Measurements from ENCODE around the gene NSDHL. TPM values are rescaled to one million over a fixed set of nuclear protein-coding genes. Genes with fewer than 3 reads are reported as not detected.
A peak's percentile ranks its signal among the peaks of the same experiment; 100 is the strongest.

The NSDHL gene
- polyA plus RNA-seq, 1 experiment, result 19.6 TPM

- ChIA-PET CTCF (no interaction called here), POLR2A (no interaction called here)
- no peak for TF ChIP-seq CTCF (IDR thresholded peaks at IDR 0.05; ENCODE audit: low read depth, low read length)
- H3K27ac ChIP-seq (ENCODE audit: low read depth, low read length), result no peak overlapping the region
- H3K4me3 ChIP-seq (ENCODE audit: low read depth, low read length), result no peak overlapping the region
- no peak for DNase-seq (ENCODE audit: low read depth, low spot score)
- H3K27me3 ChIP-seq (ENCODE audit: control insufficient read depth, insufficient read depth, low read length), result no peaks in the 10 kb centered on the region
- H3K9me3 ChIP-seq (ENCODE audit: control insufficient read depth, insufficient read depth, low read length), result no peaks in the 10 kb centered on the region
Observed at GRCh38 chrX:152853986-152854385, 23.1 kb downstream of the NSDHL start.

- no peak for TF ChIP-seq CTCF (IDR thresholded peaks at IDR 0.05; ENCODE audit: low read depth, low read length)
- H3K27ac ChIP-seq (ENCODE audit: low read depth, low read length), result no peak overlapping the region
- H3K4me3 ChIP-seq (ENCODE audit: low read depth, low read length), result no peak overlapping the region
- POLR2A ChIA-PET, result interaction anchor here (0.8 kb wide), 1 partner anchor 1901 kb away, joined by 3 read pairs; no protein-coding TSS in a partner anchor
- no peaks in the 10 kb centered on the region for H3K27me3 ChIP-seq (ENCODE audit: control insufficient read depth, insufficient read depth, low read length)
- CTCF ChIA-PET, result no interaction called here
- peak; percentile 13 for DNase-seq (ENCODE audit: low read depth, low spot score)
- no peaks in the 10 kb centered on the region for H3K9me3 ChIP-seq (ENCODE audit: control insufficient read depth, insufficient read depth, low read length)
Observed at GRCh38 chrX:152861116-152861515, 30.3 kb downstream of the NSDHL start.

DNA sequence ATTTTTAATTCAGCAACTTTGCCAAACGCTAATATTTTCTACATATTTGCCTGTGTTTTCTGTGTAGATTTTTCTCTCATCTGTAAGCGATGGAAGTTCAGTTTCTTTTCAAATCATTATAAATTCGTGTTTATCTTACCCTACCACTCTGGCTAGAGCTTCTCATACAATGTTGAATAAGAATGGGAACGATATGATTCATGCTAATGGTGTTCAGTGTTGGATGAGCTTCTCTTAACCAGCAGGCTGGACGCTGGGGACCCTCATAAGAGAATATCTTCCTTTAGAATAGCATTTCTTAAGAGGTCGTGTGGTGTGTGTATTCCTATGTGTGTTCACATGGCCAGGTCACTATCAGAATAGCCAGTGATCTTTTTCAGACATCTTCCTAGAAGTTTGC is 31.0 kb downstream of the NSDHL start:
- no peaks in the 10 kb centered on the region for H3K27me3 ChIP-seq (ENCODE audit: control insufficient read depth, insufficient read depth, low read length)
- no peak overlapping the region for H3K27ac ChIP-seq (ENCODE audit: low read depth, low read length)
- no peaks in the 10 kb centered on the region for H3K9me3 ChIP-seq (ENCODE audit: control insufficient read depth, insufficient read depth, low read length)
- POLR2A ChIA-PET, result no interaction called here
- no peak overlapping the region for H3K4me3 ChIP-seq (ENCODE audit: low read depth, low read length)
- TF ChIP-seq CTCF (IDR thresholded peaks at IDR 0.05; ENCODE audit: low read depth, low read length), result no peak
- CTCF ChIA-PET, result no interaction called here
- DNase-seq (ENCODE audit: low read depth, low spot score), result no peak

DNA sequence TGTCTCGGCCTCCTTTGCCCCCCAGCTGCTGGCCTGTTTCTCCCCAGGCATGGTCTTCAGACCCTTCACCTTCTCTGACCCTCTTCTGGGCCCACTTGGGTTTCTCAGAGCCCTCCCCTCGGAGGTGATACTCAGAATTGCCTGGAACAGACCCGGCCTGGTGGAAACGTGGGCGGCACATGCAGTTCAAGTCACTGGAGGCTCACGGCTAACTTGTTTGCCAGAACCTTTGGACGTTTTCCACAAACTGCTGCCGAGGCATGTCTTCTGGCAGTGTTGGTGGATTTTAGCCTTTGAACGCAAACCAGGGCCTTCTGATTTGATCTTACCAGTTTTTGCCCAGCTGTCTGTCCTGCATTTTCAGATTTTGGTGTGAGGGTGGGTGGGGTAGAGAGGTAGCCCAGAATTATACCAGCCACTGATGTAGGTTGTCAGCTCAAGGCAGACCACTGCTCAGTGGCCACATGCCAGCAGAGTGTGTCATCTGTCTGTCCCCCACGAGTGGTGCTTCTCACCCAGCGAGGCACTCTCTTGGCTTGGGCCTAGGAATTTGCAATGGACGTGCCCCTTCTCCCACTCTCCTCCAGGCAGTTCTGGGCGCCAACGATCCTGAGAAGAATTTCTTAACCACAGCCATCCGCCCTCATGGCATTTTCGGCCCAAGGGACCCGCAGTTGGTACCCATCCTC is 34.5 kb downstream of the NSDHL start:
- H3K27me3 ChIP-seq (ENCODE audit: control insufficient read depth, insufficient read depth, low read length), result no peaks in the 10 kb centered on the region
- no peaks in the 10 kb centered on the region for H3K9me3 ChIP-seq (ENCODE audit: control insufficient read depth, insufficient read depth, low read length)
- H3K4me3 ChIP-seq (ENCODE audit: low read depth, low read length), result no peak overlapping the region
- no peak for TF ChIP-seq CTCF (IDR thresholded peaks at IDR 0.05; ENCODE audit: low read depth, low read length)
- DNase-seq (ENCODE audit: low read depth, low spot score), result no peak
- no peak overlapping the region for H3K27ac ChIP-seq (ENCODE audit: low read depth, low read length)
- CTCF ChIA-PET, result no interaction called here
- POLR2A ChIA-PET, result no interaction called here

GRCh38 chrX:152866386-152866785 is 35.5 kb downstream of the NSDHL start:
- Histone ChIP-seq H3K27ac (ENCODE audit: low read depth, low read length) (no peak overlapping the region), H3K4me3 (ENCODE audit: low read depth, low read length) (no peak overlapping the region), H3K27me3 (ENCODE audit: control insufficient read depth, insufficient read depth, low read length) (no peaks in the 10 kb centered on the region), H3K9me3 (ENCODE audit: control insufficient read depth, insufficient read depth, low read length) (no peaks in the 10 kb centered on the region)
- ChIA-PET CTCF (no interaction called here), POLR2A (no interaction called here)
- DNase-seq (ENCODE audit: low read depth, low spot score), result no peak
- no peak for TF ChIP-seq CTCF (IDR thresholded peaks at IDR 0.05; ENCODE audit: low read depth, low read length)
